Measurements from ENCODE around the gene UBR1. TPM values are rescaled to one million over a fixed set of nuclear protein-coding genes. Genes with fewer than 3 reads are reported as not detected.

The UBR1 gene
- total RNA-seq, 1 donor from 2014 or later = 22.3 TPM

GRCh38 chr15:43070249-43070648 lies 35.6 kb downstream of the UBR1 start:
- Mint-ChIP-seq H3K36me3 (ENCODE audit: low read depth) (peaks cover 35% of the 10 kb centered on the region), H3K27me3 (ENCODE audit: low read depth) (no peaks in the 10 kb centered on the region), H3K27ac (ENCODE audit: unreplicated experiment) (no peak overlapping the region), H3K4me1 (ENCODE audit: low read depth) (no peaks in the 10 kb centered on the region), H3K4me3 (ENCODE audit: unreplicated experiment) (no peak overlapping the region), H3K9me3 (ENCODE audit: low read depth) (no peaks in the 10 kb centered on the region)
- no peak for DNase-seq (ENCODE audit: low spot score)
- no peak for TF ChIP-seq CTCF (IDR thresholded peaks at IDR 0.05)

GRCh38 chr15:43067717-43068461 lies 37.9 kb downstream of the UBR1 start:
- peak overlapping the region; percentile 36 for H3K27ac Mint-ChIP-seq (ENCODE audit: unreplicated experiment)
- DNase-seq (ENCODE audit: low spot score) = no peak

GRCh38 chr15:43056696-43057095 lies 49.1 kb downstream of the UBR1 start:
- no peak overlapping the region for H3K27ac Mint-ChIP-seq (ENCODE audit: unreplicated experiment)
- peaks cover 30% of the 10 kb centered on the region for H3K36me3 Mint-ChIP-seq (ENCODE audit: low read depth)
- no peaks in the 10 kb centered on the region for H3K9me3 Mint-ChIP-seq (ENCODE audit: low read depth)
- no peak for TF ChIP-seq CTCF (IDR thresholded peaks at IDR 0.05)
- no peak for DNase-seq (ENCODE audit: low spot score)
- no peaks in the 10 kb centered on the region for H3K27me3 Mint-ChIP-seq (ENCODE audit: low read depth)
- H3K4me1 Mint-ChIP-seq (ENCODE audit: low read depth) = no peaks in the 10 kb centered on the region
- no peak overlapping the region for H3K4me3 Mint-ChIP-seq (ENCODE audit: unreplicated experiment)

More at GRCh38 chr15:43067717-43068461, 37.9 kb downstream of the UBR1 start:
- H3K4me3 Mint-ChIP-seq (ENCODE audit: unreplicated experiment) = no peak overlapping the region
- H3K9me3 Mint-ChIP-seq (ENCODE audit: low read depth) = no peaks in the 10 kb centered on the region
- H3K4me1 Mint-ChIP-seq (ENCODE audit: low read depth) = no peaks in the 10 kb centered on the region
- H3K36me3 Mint-ChIP-seq (ENCODE audit: low read depth) = peaks cover 31% of the 10 kb centered on the region
- no peaks in the 10 kb centered on the region for H3K27me3 Mint-ChIP-seq (ENCODE audit: low read depth)
- TF ChIP-seq CTCF (IDR thresholded peaks at IDR 0.05) = no peak

GRCh38 chr15:43052860-43053259 lies 53.0 kb downstream of the UBR1 start:
- H3K36me3 Mint-ChIP-seq (ENCODE audit: low read depth) = peaks cover 27% of the 10 kb centered on the region
- no peak for TF ChIP-seq CTCF (IDR thresholded peaks at IDR 0.05)

GRCh38 chr15:43048935-43049334 lies 56.9 kb downstream of the UBR1 start:
- Mint-ChIP-seq H3K27ac (ENCODE audit: unreplicated experiment) (no peak overlapping the region), H3K36me3 (ENCODE audit: low read depth) (peaks cover 19% of the 10 kb centered on the region), H3K4me1 (ENCODE audit: low read depth) (no peaks in the 10 kb centered on the region)

More at GRCh38 chr15:43052860-43053259, 53.0 kb downstream of the UBR1 start:
- H3K4me3 Mint-ChIP-seq (ENCODE audit: unreplicated experiment) = no peak overlapping the region
- no peaks in the 10 kb centered on the region for H3K27me3 Mint-ChIP-seq (ENCODE audit: low read depth)
- H3K27ac Mint-ChIP-seq (ENCODE audit: unreplicated experiment) = no peak overlapping the region
- no peaks in the 10 kb centered on the region for H3K4me1 Mint-ChIP-seq (ENCODE audit: low read depth)
- no peak for DNase-seq (ENCODE audit: low spot score)
- no peaks in the 10 kb centered on the region for H3K9me3 Mint-ChIP-seq (ENCODE audit: low read depth)

More at GRCh38 chr15:43048935-43049334, 56.9 kb downstream of the UBR1 start:
- H3K27me3 Mint-ChIP-seq (ENCODE audit: low read depth) = no peaks in the 10 kb centered on the region
- H3K9me3 Mint-ChIP-seq (ENCODE audit: low read depth) = no peaks in the 10 kb centered on the region
- no peak for DNase-seq (ENCODE audit: low spot score)
- no peak overlapping the region for H3K4me3 Mint-ChIP-seq (ENCODE audit: unreplicated experiment)
- TF ChIP-seq CTCF (IDR thresholded peaks at IDR 0.05) = no peak
